Ishikawa (cell line): ENCODE data around the gene OR5B21.

Source experiments
- CEBPB ChIP-seq: IDR thresholded peaks from 2 replicates; pipeline ENCODE4 v1.6.1; 2012
- CREB1 ChIP-seq: IDR thresholded peaks from 2 replicates; pipeline ENCODE4 v1.6.1; 2012; ENCODE audit warnings: low read depth
- EGR1 ChIP-seq: IDR thresholded peaks from 2 replicates; pipeline ENCODE4 v1.6.1; 2012
- EP300 ChIP-seq: IDR thresholded peaks from 2 replicates; pipeline ENCODE4 v1.6.1; 2012; ENCODE audit warnings: borderline replicate concordance
- FOXM1 ChIP-seq: IDR thresholded peaks from 2 replicates; pipeline ENCODE4 v1.6.1; 2012; ENCODE audit warnings: low read depth, borderline replicate concordance
- MAX ChIP-seq: IDR thresholded peaks from 2 replicates; pipeline ENCODE4 v1.6.1; 2012
- NFIC ChIP-seq: IDR thresholded peaks from 2 replicates; pipeline ENCODE4 v1.6.1; 2012
- RAD21 ChIP-seq: IDR thresholded peaks from 2 replicates; pipeline ENCODE4 v1.6.1; 2012; ENCODE audit warnings: low read depth
- TAF1 ChIP-seq: IDR thresholded peaks from 2 replicates; pipeline ENCODE4 v1.6.1; 2012; ENCODE audit warnings: low read depth, mild to moderate bottlenecking
- USF1 ChIP-seq: IDR thresholded peaks from 2 replicates; pipeline ENCODE4 v1.6.1; 2012
- YY1 ChIP-seq: IDR thresholded peaks from 2 replicates; pipeline ENCODE4 v1.6.1; 2012; ENCODE audit warnings: low read depth
- ZBTB7A ChIP-seq: IDR thresholded peaks from 2 replicates; pipeline ENCODE4 v1.6.1; 2012; ENCODE audit warnings: low read depth
- TF ChIP-seq, protein P1 (sequence below): IDR thresholded peaks from 2 replicates; pipeline ENCODE4 v1.6.1; 2012; ENCODE audit warnings: low read depth, mild to moderate bottlenecking

- TF ChIP-seq NFIC (no peak), MAX (no peak), TAF1 (no peak), CEBPB (no peak), CREB1 (no peak), USF1 (no peak), EP300 (no peak), FOXM1 (no peak), RAD21 (no peak), EGR1 (no peak), ZBTB7A (no peak), YY1 (no peak)
- TF ChIP-seq, protein P1, sequence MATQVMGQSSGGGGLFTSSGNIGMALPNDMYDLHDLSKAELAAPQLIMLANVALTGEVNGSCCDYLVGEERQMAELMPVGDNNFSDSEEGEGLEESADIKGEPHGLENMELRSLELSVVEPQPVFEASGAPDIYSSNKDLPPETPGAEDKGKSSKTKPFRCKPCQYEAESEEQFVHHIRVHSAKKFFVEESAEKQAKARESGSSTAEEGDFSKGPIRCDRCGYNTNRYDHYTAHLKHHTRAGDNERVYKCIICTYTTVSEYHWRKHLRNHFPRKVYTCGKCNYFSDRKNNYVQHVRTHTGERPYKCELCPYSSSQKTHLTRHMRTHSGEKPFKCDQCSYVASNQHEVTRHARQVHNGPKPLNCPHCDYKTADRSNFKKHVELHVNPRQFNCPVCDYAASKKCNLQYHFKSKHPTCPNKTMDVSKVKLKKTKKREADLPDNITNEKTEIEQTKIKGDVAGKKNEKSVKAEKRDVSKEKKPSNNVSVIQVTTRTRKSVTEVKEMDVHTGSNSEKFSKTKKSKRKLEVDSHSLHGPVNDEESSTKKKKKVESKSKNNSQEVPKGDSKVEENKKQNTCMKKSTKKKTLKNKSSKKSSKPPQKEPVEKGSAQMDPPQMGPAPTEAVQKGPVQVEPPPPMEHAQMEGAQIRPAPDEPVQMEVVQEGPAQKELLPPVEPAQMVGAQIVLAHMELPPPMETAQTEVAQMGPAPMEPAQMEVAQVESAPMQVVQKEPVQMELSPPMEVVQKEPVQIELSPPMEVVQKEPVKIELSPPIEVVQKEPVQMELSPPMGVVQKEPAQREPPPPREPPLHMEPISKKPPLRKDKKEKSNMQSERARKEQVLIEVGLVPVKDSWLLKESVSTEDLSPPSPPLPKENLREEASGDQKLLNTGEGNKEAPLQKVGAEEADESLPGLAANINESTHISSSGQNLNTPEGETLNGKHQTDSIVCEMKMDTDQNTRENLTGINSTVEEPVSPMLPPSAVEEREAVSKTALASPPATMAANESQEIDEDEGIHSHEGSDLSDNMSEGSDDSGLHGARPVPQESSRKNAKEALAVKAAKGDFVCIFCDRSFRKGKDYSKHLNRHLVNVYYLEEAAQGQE: no peak
Measured at GRCh38 chr11:58511636-58512035, 3.7 kb upstream of the OR5B21 start.
